K562 (cell line): ENCODE results near the gene VENTX. TPM values are rescaled to one million over a fixed set of nuclear protein-coding genes. Genes with fewer than 3 reads are reported as not detected.

Experiments
- ATAC-seq: fragments of 200-7000 bp; cut with Tn5 transposase; 3 replicates; pipeline ENCODE4 v1.9.1; 2020; ENCODE audit warnings: moderate library complexity
- BruUV-seq: library from RNA; stranded (reverse); fragments of 400-500 nt; replicated peaks from 2 replicates; lab custom pipeline; 2021; lab: Mats Ljungman, UMichigan
- CTCF ChIA-PET: fragments of 300-600 bp; formaldehyde crosslinking; extraction: SDS; loops from one replicate; lab custom pipeline; 2021; ENCODE audit warnings: low intra/inter-chr PET ratio; lab: Yijun Ruan, JAX
- POLR2A ChIA-PET: fragments of 300-600, 350-650 bp; sonication (Branson Sonifier 250); formaldehyde crosslinking; extraction: SDS; loops from one replicate; lab custom pipeline; 2021; ENCODE audit warnings: antibody characterized with exemption, inconsistent platforms; lab: Yijun Ruan, JAX
- DNase-seq, 4 experiments: peaks; one replicate each; pipeline versions ENCODE4 v3.0.0 to v3.0.0-alpha.2; 2011 to 2018; ENCODE audit warnings: low spot score in 3 of 4, mixed read lengths in 3 of 4; ENCODE audit errors: extremely low read depth in 1 of 4
- FAIRE-seq: peaks from 2 replicates; lab custom pipeline; 2011; peaks lifted over from hg19 to GRCh38; lab: Jason Lieb, UNC
- H2AFZ ChIP-seq: 2 replicates; pipeline ENCODE4 v1.6.0; 2011; ENCODE audit warnings: low read depth, low read length, control low read depth, inconsistent platforms
- H3K27ac ChIP-seq: fragments of 200-600 bp; 3 replicates; pipeline ENCODE4 v1.8.0; 2011; ENCODE audit warnings: low read depth, mild to moderate bottlenecking, control low read depth, inconsistent platforms, low read length, moderate library complexity, mixed read lengths; ENCODE audit errors: extremely low read depth
- H3K27me3 ChIP-seq, 2 experiments: fragments of 300-600 bp in 1 of 2; 2 replicates in 1 of 2; 3 replicates in 1 of 2; pipeline versions ENCODE4 v1.6.0 to v1.8.0; 2011; ENCODE audit warnings: inconsistent platforms in 2 of 2, low read length in 2 of 2, mild to moderate bottlenecking in 1 of 2, mixed read lengths in 1 of 2, moderate library complexity in 1 of 2; ENCODE audit not compliant: control insufficient read depth in 2 of 2, insufficient read depth in 2 of 2
- H3K36me3 ChIP-seq: fragments of 300-600 bp; 3 replicates; pipeline ENCODE4 v1.8.0; 2011; ENCODE audit warnings: mild to moderate bottlenecking, low read length, inconsistent platforms; ENCODE audit not compliant: control insufficient read depth, insufficient read depth
- H3K4me1 ChIP-seq, 2 experiments: fragments of 200-600 bp in 1 of 2; replicated peaks in 1 of 2; 2 replicates in 1 of 2; 3 replicates in 1 of 2; pipeline versions ENCODE4 v1.5.1 to v1.8.0; 2011; ENCODE audit warnings: inconsistent platforms in 2 of 2, low read length in 2 of 2, mild to moderate bottlenecking in 1 of 2, mixed read lengths in 1 of 2, moderate library complexity in 1 of 2; ENCODE audit not compliant: control insufficient read depth in 2 of 2, insufficient read depth in 2 of 2
- H3K4me2 ChIP-seq: 2 replicates; pipeline ENCODE4 v1.6.1; 2011; ENCODE audit warnings: low read length, control low read depth, inconsistent platforms, mixed read lengths; ENCODE audit not compliant: insufficient read depth
- H3K4me3 ChIP-seq: fragments of 200-600 bp; sonication (generic), shearing (Covaris generic); 2 replicates; pipeline ENCODE4 v1.5.1; 2016; ENCODE audit warnings: control low read depth, inconsistent platforms
- H3K79me2 ChIP-seq: fragments of 200-600 bp; 3 replicates; pipeline ENCODE4 v1.8.0; 2011; ENCODE audit warnings: low read length, inconsistent platforms; ENCODE audit not compliant: control insufficient read depth, insufficient read depth
- H3K9ac ChIP-seq, 2 experiments: 2 replicates each; pipeline versions ENCODE4 v1.6.0 to v1.6.1; 2011; ENCODE audit warnings: low read depth in 2 of 2, low read length in 2 of 2, control low read depth in 1 of 2, inconsistent platforms in 1 of 2, mild to moderate bottlenecking in 1 of 2, mixed read lengths in 1 of 2; ENCODE audit not compliant: insufficient read depth in 1 of 2
- H3K9me1 ChIP-seq: one replicate; pipeline ENCODE4 v1.6.0; 2011; ENCODE audit warnings: inconsistent platforms, mild to moderate bottlenecking, low read length, moderate library complexity; ENCODE audit not compliant: control insufficient read depth, insufficient read depth
- H3K9me3 ChIP-seq: replicated peaks from 2 replicates; pipeline ENCODE4 v1.5.1; 2011; ENCODE audit warnings: low read depth, low read length, inconsistent platforms; ENCODE audit not compliant: control insufficient read depth, insufficient read depth
- H4K20me1 ChIP-seq: replicated peaks from 2 replicates; pipeline ENCODE4 v1.6.1; 2011; ENCODE audit warnings: low read length, inconsistent platforms, mixed read lengths; ENCODE audit not compliant: control insufficient read depth, insufficient read depth
- ARNT ChIP-seq, 2 experiments: fragments of 450-650 bp; IDR thresholded peaks; 2 replicates each; pipeline ENCODE4 v1.6.1; 2016; ENCODE audit warnings: mild to moderate bottlenecking in 1 of 2
- CREBBP ChIP-seq: IDR thresholded peaks from one replicate; pipeline ENCODE4 v1.6.1; 2012; ENCODE audit warnings: low read depth, mild to moderate bottlenecking, control low read depth, inconsistent platforms, low read length
- CTBP1 ChIP-seq: fragments of 450-650 bp; IDR thresholded peaks from 2 replicates; pipeline ENCODE4 v1.6.1; 2016; ENCODE audit warnings: borderline replicate concordance
- FOXK1 ChIP-seq: sonication (generic); formaldehyde crosslinking; IDR thresholded peaks from 2 replicates; pipeline ENCODE4 v1.8.0; 2022; ENCODE audit warnings: missing genetic modification reagents, mild to moderate bottlenecking, borderline replicate concordance
- KLF10 ChIP-seq: fragments of 250-450 bp; sonication (Bioruptor Pico); IDR thresholded peaks from 2 replicates; pipeline ENCODE4 v1.6.1; 2021; ENCODE audit warnings: matching md5 sums
- NFRKB ChIP-seq: fragments of 450-650 bp; IDR thresholded peaks from 2 replicates; pipeline ENCODE4 v1.6.1; 2016; ENCODE audit warnings: low read depth
- NR4A1 ChIP-seq, 2 experiments: fragments of 250-450 bp in 1 of 2; fragments of 450-650 bp in 1 of 2; sonication (Bioruptor Pico) in 1 of 2; IDR thresholded peaks; 2 replicates each; pipeline versions ENCODE4 v1.4.0 to v1.6.1; 2016 to 2020; ENCODE audit warnings: mild to moderate bottlenecking in 2 of 2, missing compliant biosample characterization in 1 of 2, missing genetic modification characterization in 1 of 2, moderate library complexity in 1 of 2
- TBP ChIP-seq: optimal IDR thresholded peaks from 2 replicates; pipeline ENCODE3; 2011; ENCODE audit warnings: low read depth, low read length, improper control_type of control experiment
- ZFX ChIP-seq: sonication (generic); formaldehyde crosslinking; IDR thresholded peaks from 2 replicates; pipeline ENCODE4 v1.8.0; 2022; ENCODE audit warnings: mild to moderate bottlenecking, missing genetic modification reagents, moderate library complexity
- ZNF253 ChIP-seq: fragments of 250-450 bp; sonication (Bioruptor Pico); conservative IDR thresholded peaks from 2 replicates; pipeline ENCODE4 v1.6.1; 2021; ENCODE audit warnings: mild to moderate bottlenecking
- ZNF263 ChIP-seq: sonication (generic); formaldehyde crosslinking; IDR thresholded peaks from 2 replicates; pipeline ENCODE4 v1.8.0; 2022; ENCODE audit warnings: mild to moderate bottlenecking, missing genetic modification reagents, borderline replicate concordance
- ZNF668 ChIP-seq: fragments of 250-450 bp; sonication (Bioruptor Pico); IDR thresholded peaks from 2 replicates; pipeline ENCODE4 v1.8.0; 2022; ENCODE audit warnings: mild to moderate bottlenecking, inconsistent platforms
- ZNF740 ChIP-seq, 3 experiments: fragments of 200-800 bp in 1 of 3; sonication (Bioruptor generic) in 1 of 3; sonication (generic) in 1 of 3; formaldehyde crosslinking in 1 of 3; IDR thresholded peaks; 2 replicates each; pipeline versions ENCODE4 v1.6.1 to v1.8.0; 2016 to 2022; ENCODE audit warnings: mild to moderate bottlenecking in 2 of 3, missing compliant biosample characterization in 2 of 3, missing genetic modification characterization in 2 of 3, missing genetic modification reagents in 1 of 3
- WGBS: fragments of 100-300 bp; shearing (Covaris generic); methylation state at CpG from one replicate; pipeline ENCODE4 v1.1.6; 2016; ENCODE audit warnings: low coverage, mixed read lengths; ENCODE audit not compliant: insufficient coverage; ENCODE audit errors: missing lambda C conversion rate; 5-methylcytosine and 5-hydroxymethylcytosine counted together
- in situ Hi-C: fragments of 300-500 bp; cut with MboI; formaldehyde crosslinking; loops from 4 replicates; pipeline ENCODE4 v1.15.0; 2018; ENCODE audit warnings: inconsistent platforms, mixed read lengths
- intact Hi-C: fragments of 100-400 bp; cut with micrococcal nuclease; formaldehyde crosslinking; loops from 2 replicates; pipeline ENCODE4 v1.14.2; 2022
- polyA plus RNA-seq, 8 experiments: library from polyadenylated mRNA; depleted of rRNA in 4 of 8; stranded (reverse) in 5 of 8; unstranded in 3 of 8; fragments of >200 nt; fragmentation: Nextera tagmentation in 2 of 8; fragmentation: Illumina TruSeq in 1 of 8; extraction: Ambion mirVana in 2 of 8; extraction: Trizol in 1 of 8; gene quantifications; 2 replicates each; pipeline versions ENCODE4 v1.2.1 to v1.2.3, GENCODE V29; 2011 to 2014; ENCODE audit warnings: inconsistent platforms in 1 of 8, missing spikeins in 1 of 8
- total RNA-seq, 7 experiments: library from RNA; depleted of rRNA in 6 of 7; stranded (reverse); fragments of >200 nt in 6 of 7; fragmentation: Illumina TruSeq in 2 of 7; extraction: Trizol in 2 of 7; gene quantifications; 2 replicates each; pipeline versions ENCODE4 v1.2.1 to v1.2.3, GENCODE V29; 2011 to 2021; ENCODE audit warnings: low replicate concordance in 1 of 7

The VENTX gene
- total and polyA plus RNA-seq, 9 of the 15 experiments (the other 6 are each of a cell fraction or from before 2014, with no cell fraction given): 0.07 to 0.70 (median 0.20) TPM; not detected in 1

- BruUV-seq: no TSS peak
Observed at GRCh38 chr10:133196221-133196915, 41.3 kb upstream of the VENTX start.

DNA sequence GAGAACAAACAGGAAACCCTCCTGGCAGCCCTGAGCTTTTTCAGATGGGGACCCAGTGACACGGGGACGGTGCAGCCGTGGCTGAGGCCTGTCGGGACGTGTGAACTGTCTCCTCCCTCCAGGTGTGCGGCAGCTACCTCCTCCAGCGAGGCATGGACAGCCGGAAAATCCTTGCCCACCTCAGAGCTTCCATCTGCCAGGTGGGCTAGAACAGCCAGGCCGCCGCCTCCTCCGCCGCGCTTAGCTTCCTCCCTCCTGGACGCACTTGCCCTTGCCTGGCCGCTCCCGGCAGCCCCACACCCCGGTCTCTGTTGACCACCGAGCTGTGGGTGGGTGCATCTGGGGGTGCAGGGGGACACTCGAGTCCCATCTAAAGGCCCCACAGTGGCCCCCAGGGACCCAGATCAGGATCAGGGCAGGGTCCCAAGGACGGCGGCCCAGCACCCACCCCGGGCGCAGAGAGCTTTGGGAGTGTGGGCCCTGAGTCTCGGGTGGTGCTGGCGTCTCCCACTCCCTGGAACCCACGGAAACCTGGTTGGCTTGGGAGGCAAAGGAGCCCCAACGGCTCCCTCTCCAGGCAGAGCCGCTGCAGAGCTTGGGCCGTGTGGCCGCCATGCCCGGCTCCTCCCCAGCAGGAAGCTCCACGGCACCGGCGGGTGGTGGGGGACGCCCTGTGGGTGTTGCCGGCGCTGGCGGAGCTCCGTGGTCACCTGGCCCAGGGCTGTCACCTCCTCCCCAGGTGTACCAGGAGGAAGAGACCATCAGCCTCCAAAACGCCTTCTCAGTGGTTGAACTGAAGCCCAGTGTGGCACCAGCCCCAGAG, 40.5 kb upstream of the VENTX start:
- CTCF ChIA-PET: no interaction called here
- no peak for TF ChIP-seq NR4A1 (CRISPR knock-in tag; IDR thresholded peaks at IDR 0.05)
- TF ChIP-seq NR4A1 (tag; IDR thresholded peaks at IDR 0.05): no peak
- no peak for TF ChIP-seq ZNF740 (CRISPR knock-in tag; IDR thresholded peaks at IDR 0.05)
- no peak for TF ChIP-seq ZNF740 (tag; IDR thresholded peaks at IDR 0.05)
- no peak for TF ChIP-seq ZNF668 (CRISPR knock-in tag)
- TF ChIP-seq TBP: no peak
- TF ChIP-seq ZFX (CRISPR knock-in tag): no peak
- TF ChIP-seq ARNT (IDR thresholded peaks at IDR 0.05): no peak
- no peak for TF ChIP-seq NFRKB
- no peak for TF ChIP-seq FOXK1 (CRISPR knock-in tag)
- no peak for TF ChIP-seq CTBP1
- no peak for TF ChIP-seq KLF10 (CRISPR knock-in tag)
- no peak for TF ChIP-seq ZNF253

More at GRCh38 chr10:133196221-133196915, 41.3 kb upstream of the VENTX start:
- peaks cover 12 to 53% of the 10 kb centered on the region in 2 experiments; a peak in 4 of 5 replicates for H3K27me3 ChIP-seq
- no peaks in the 10 kb centered on the region for H4K20me1 ChIP-seq
- intact Hi-C loops (no loop called here), in situ Hi-C loops (no loop called here)
- CTCF ChIA-PET: no interaction called here
- 0 out of 2 replicates have a peak overlapping the region, but pooled peaks have one; percentile 16 for H2AFZ ChIP-seq
- peaks cover 0 to 52% of the 10 kb centered on the region in 2 experiments; a peak in 2 of 5 replicates for H3K4me1 ChIP-seq
- no peak for TF ChIP-seq CREBBP
- TF ChIP-seq ZNF263 (CRISPR knock-in tag): peak; percentile 92
- H3K4me3 ChIP-seq: no peak overlapping the region
- WGBS: 16% methylated on average over 21 of the region's 24 CpGs
- ATAC-seq: peak; percentile 58
- H3K36me3 ChIP-seq: no peaks in the 10 kb centered on the region
- no peaks in the 10 kb centered on the region for H3K79me2 ChIP-seq
- FAIRE-seq: no peak
- no peak overlapping the region for H3K4me2 ChIP-seq
- H3K9me1 ChIP-seq: no peaks in the 10 kb centered on the region
- POLR2A ChIA-PET: no interaction called here
- DNase-seq: peak in 3 of 4 experiments; percentile 20 to 39 (median 27)
- H3K27ac ChIP-seq: no peak overlapping the region
- H3K9me3 ChIP-seq: no peaks in the 10 kb centered on the region
- no peak overlapping the region for H3K9ac ChIP-seq

More for the DNA sequence above, 40.5 kb upstream of the VENTX start:
- Histone ChIP-seq H3K4me2 (no peak overlapping the region), H3K4me3 (no peak overlapping the region), H3K9ac (no peak overlapping the region), H2AFZ (no peak overlapping the region), H3K36me3 (no peaks in the 10 kb centered on the region), H3K27ac (no peak overlapping the region), H4K20me1 (no peaks in the 10 kb centered on the region), H3K9me1 (no peaks in the 10 kb centered on the region), H3K9me3 (no peaks in the 10 kb centered on the region), H3K4me1 (peaks cover 0 to 59% of the 10 kb centered on the region in 2 experiments; a peak in 2 of 5 replicates), H3K79me2 (no peaks in the 10 kb centered on the region), H3K27me3 (peaks cover 14 to 57% of the 10 kb centered on the region in 2 experiments; a peak in 4 of 5 replicates)
- POLR2A ChIA-PET: interaction anchor here (0.6 kb wide), 1 partner anchor 318 kb away, joined by 3 read pairs; no protein-coding TSS in a partner anchor
- WGBS: 24% methylated on average over 15 of the region's 40 CpGs
- in situ Hi-C loops: no loop called here
- intact Hi-C loops: no loop called here
- FAIRE-seq (no peak), DNase-seq (no peak), ATAC-seq (no peak)
- no TSS peak for BruUV-seq
